Mesendoderm (in vitro differentiated cells): Measurements from ENCODE around the gene TMPRSS4. TPM values are rescaled to one million over a fixed set of nuclear protein-coding genes. Genes with fewer than 3 reads are reported as not detected.

Source experiments
- DNase-seq: peaks from one replicate; pipeline ENCODE4 v3.0.0; 2013
- H2AK5ac ChIP-seq: 2 replicates; pipeline ENCODE4 v1.6.1; 2013; ENCODE audit warnings: low read length, inconsistent platforms
- H2BK120ac ChIP-seq: 2 replicates; pipeline ENCODE4 v1.6.1; 2013; ENCODE audit warnings: low read depth, mild to moderate bottlenecking, low read length, moderate library complexity, mixed read lengths
- H2BK15ac ChIP-seq: replicated peaks from 2 replicates; pipeline ENCODE4 v1.6.1; 2013; ENCODE audit warnings: low read depth, mild to moderate bottlenecking, moderate library complexity
- H2BK5ac ChIP-seq: 2 replicates; pipeline ENCODE4 v1.6.1; 2013; ENCODE audit warnings: low read length, inconsistent platforms
- H3K18ac ChIP-seq: 2 replicates; pipeline ENCODE4 v1.6.1; 2013; ENCODE audit warnings: mild to moderate bottlenecking, low read length, mixed read lengths
- H3K23ac ChIP-seq: one replicate; pipeline ENCODE4 v1.6.1; 2013; ENCODE audit warnings: low read length
- H3K27ac ChIP-seq: 2 replicates; pipeline ENCODE4 v1.5.1; 2013; ENCODE audit warnings: low read depth, mild to moderate bottlenecking, inconsistent platforms, low read length, moderate library complexity
- H3K27me3 ChIP-seq: 2 replicates; pipeline ENCODE4 v1.6.1; 2013; ENCODE audit warnings: low read length, control low read depth, mild to moderate bottlenecking, inconsistent platforms; ENCODE audit not compliant: insufficient read depth, poor library complexity
- H3K36me3 ChIP-seq: 2 replicates; pipeline ENCODE4 v1.6.1; 2013; ENCODE audit warnings: low read length, inconsistent platforms; ENCODE audit not compliant: control insufficient read depth, insufficient read depth
- H3K4ac ChIP-seq: one replicate; pipeline ENCODE4 v1.6.1; 2013; ENCODE audit warnings: low read depth, mild to moderate bottlenecking, low read length, moderate library complexity
- H3K4me1 ChIP-seq: 2 replicates; pipeline ENCODE4 v1.6.1; 2013; ENCODE audit warnings: low read depth, low read length, inconsistent platforms; ENCODE audit not compliant: control insufficient read depth
- H3K4me2 ChIP-seq: 2 replicates; pipeline ENCODE4 v1.6.1; 2013; ENCODE audit warnings: low read length
- H3K4me3 ChIP-seq: 2 replicates; pipeline ENCODE4 v1.5.1; 2013; ENCODE audit warnings: mild to moderate bottlenecking, low read length
- H3K56ac ChIP-seq: one replicate; pipeline ENCODE4 v1.6.1; 2013; ENCODE audit warnings: low read length
- H3K79me1 ChIP-seq: 2 replicates; pipeline ENCODE4 v1.6.1; 2013; ENCODE audit warnings: low read length, inconsistent platforms
- H3K79me2 ChIP-seq: 2 replicates; pipeline ENCODE4 v1.6.1; 2013; ENCODE audit warnings: mild to moderate bottlenecking, low read length; ENCODE audit not compliant: control insufficient read depth, insufficient read depth
- H3K9ac ChIP-seq: 2 replicates; pipeline ENCODE4 v1.6.1; 2013; ENCODE audit warnings: low read length, inconsistent platforms
- H4K5ac ChIP-seq: one replicate; pipeline ENCODE4 v1.6.1; 2013; ENCODE audit warnings: low read length
- H4K8ac ChIP-seq: one replicate; pipeline ENCODE4 v1.6.1; 2013; ENCODE audit warnings: low read depth, mild to moderate bottlenecking, control low read depth, low read length, moderate library complexity
- WGBS: extraction: QIAGEN DNeasy Blood & Tissue Kit; methylation state at CpG from one replicate; pipeline ENCODE4 v1.1.7; 2013; ENCODE audit warnings: low lambda C conversion rate, missing lambda C conversion rate; ENCODE audit not compliant: insufficient coverage; ENCODE audit errors: extremely low coverage; 5-methylcytosine and 5-hydroxymethylcytosine counted together
- polyA plus RNA-seq, 2 experiments: library from polyadenylated mRNA; stranded (reverse); fragments of 200-250 nt; gene quantifications; one replicate each; pipeline ENCODE4 v1.2.3, GENCODE V29; 2013

Gene TMPRSS4, protein sequence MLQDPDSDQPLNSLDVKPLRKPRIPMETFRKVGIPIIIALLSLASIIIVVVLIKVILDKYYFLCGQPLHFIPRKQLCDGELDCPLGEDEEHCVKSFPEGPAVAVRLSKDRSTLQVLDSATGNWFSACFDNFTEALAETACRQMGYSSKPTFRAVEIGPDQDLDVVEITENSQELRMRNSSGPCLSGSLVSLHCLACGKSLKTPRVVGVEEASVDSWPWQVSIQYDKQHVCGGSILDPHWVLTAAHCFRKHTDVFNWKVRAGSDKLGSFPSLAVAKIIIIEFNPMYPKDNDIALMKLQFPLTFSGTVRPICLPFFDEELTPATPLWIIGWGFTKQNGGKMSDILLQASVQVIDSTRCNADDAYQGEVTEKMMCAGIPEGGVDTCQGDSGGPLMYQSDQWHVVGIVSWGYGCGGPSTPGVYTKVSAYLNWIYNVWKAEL
- polyA plus RNA-seq (2013, experiment 1 of 2) = 0.21 TPM
- 0.52 TPM for polyA plus RNA-seq (2013, experiment 2 of 2)

DNA sequence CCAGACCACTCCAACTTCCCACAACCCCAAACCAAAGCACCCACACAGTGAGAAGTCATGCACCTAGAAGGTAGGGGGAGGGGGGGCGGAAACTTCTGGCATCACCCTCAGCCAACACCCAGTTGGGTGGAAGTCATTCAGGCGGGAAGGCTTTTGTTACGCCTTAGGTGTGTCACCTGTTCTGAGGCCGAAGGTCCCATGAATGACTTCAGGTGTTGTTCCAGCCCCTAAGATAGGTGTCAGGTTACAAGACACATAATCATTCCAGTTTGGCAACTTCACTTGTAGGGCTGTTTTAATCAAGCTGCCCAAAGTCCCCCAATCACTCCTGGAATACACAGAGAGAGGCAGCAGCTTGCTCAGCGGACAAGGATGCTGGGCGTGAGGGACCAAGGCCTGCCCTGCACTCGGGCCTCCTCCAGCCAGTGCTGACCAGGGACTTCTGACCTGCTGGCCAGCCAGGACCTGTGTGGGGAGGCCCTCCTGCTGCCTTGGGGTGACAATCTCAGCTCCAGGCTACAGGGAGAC is at the start of gene TMPRSS4:
TSS of gene TMPRSS4 (plus strand) at position 325 of the 528 bp plus-strand sequence. CDS start 225 bp downstream, outside the sequence.
- Histone ChIP-seq H3K27me3 (no peaks in the 10 kb centered on the region), H3K4me1 (peaks cover 3% of the 10 kb centered on the region)
- DNase-seq = peak; percentile 51

DNA sequence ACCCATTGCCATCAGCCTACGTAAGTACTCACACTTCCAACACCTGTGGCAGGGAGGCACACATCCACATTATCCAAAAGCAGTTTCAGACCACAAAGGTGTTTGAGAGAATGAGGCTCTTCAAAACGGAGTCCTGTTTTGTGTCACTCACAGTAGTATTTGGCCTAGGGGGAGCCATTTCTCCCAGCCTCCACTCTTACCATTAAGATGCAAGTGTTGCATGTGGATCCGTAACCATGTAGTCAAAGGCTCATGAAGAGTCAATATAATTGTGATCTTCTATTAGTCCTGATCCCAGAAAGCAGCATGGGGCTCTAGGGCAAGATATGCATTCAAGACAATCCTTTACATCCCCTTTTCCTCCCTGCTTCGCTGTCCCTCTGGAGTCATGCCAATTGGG is 49.2 kb upstream of the TMPRSS4 start:
- no peak overlapping the region for H4K5ac ChIP-seq
- no peak overlapping the region for H3K23ac ChIP-seq
- H3K18ac ChIP-seq = no peak overlapping the region
- H3K27me3 ChIP-seq = no peaks in the 10 kb centered on the region
- no peak overlapping the region for H3K9ac ChIP-seq
- H3K4me3 ChIP-seq = no peak overlapping the region
- no peak for DNase-seq
- H3K4me1 ChIP-seq = no peaks in the 10 kb centered on the region
- H2BK120ac ChIP-seq = no peak overlapping the region
- no peak overlapping the region for H2BK15ac ChIP-seq
- no peaks in the 10 kb centered on the region for H3K79me1 ChIP-seq
- H2AK5ac ChIP-seq = no peak overlapping the region
- no CpG with 5 or more reads among the region's 4 CpGs for WGBS
- no peak overlapping the region for H4K8ac ChIP-seq
- H3K27ac ChIP-seq = no peak overlapping the region
- no peak overlapping the region for H2BK5ac ChIP-seq
- H3K36me3 ChIP-seq = no peaks in the 10 kb centered on the region
- H3K4ac ChIP-seq = no peak overlapping the region
- H3K4me2 ChIP-seq = no peak overlapping the region
- H3K56ac ChIP-seq = no peak overlapping the region
- no peaks in the 10 kb centered on the region for H3K79me2 ChIP-seq

More for the DNA sequence above, at the start of gene TMPRSS4:
- H3K4ac ChIP-seq = no peak within 1 kb of the TSS
- no peak within 1 kb of the TSS for H3K23ac ChIP-seq
- no peaks in the 10 kb centered on the region for H3K36me3 ChIP-seq
- H3K4me3 ChIP-seq = no peak within 1 kb of the TSS
- no peak within 1 kb of the TSS for H4K5ac ChIP-seq
- no peak within 1 kb of the TSS for H2AK5ac ChIP-seq
- no peak within 1 kb of the TSS for H2BK120ac ChIP-seq
- no peak within 1 kb of the TSS for H3K9ac ChIP-seq
- no CpG with 5 or more reads among the region's 7 CpGs for WGBS
- no peak within 1 kb of the TSS for H3K27ac ChIP-seq
- H3K79me2 ChIP-seq = no peaks in the 10 kb centered on the region
- no peak within 1 kb of the TSS for H3K4me2 ChIP-seq
- H2BK5ac ChIP-seq = no peak within 1 kb of the TSS
- no peak within 1 kb of the TSS for H3K18ac ChIP-seq
- H3K79me1 ChIP-seq = no peaks in the 10 kb centered on the region
- H2BK15ac ChIP-seq = no peak within 1 kb of the TSS
- no peak within 1 kb of the TSS for H3K56ac ChIP-seq
- H4K8ac ChIP-seq = no peak within 1 kb of the TSS

DNA sequence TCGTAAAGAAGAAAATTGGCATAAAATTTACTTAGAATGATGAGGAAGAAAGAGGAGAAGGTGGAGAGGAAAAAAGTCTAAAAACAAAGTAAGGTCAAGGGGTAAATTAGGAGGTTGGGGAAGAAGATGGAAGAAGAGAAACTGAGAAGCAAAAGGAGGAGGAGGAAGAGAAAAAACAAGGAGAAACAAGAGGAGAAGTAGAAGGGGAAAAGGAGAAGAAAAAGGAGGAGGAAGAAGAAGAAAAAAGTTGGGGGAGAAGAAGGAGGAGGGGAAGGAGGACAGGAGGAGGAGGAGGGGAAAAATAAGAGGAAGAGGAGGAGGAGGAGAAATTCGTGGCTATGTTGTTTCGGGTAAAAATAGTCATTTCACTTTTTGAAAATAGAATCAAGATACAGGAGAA is 48.3 kb upstream of the TMPRSS4 start:
- Histone ChIP-seq H3K4me1 (no peaks in the 10 kb centered on the region), H3K23ac (no peak overlapping the region), H3K9ac (no peak overlapping the region), H4K8ac (no peak overlapping the region), H3K56ac (no peak overlapping the region), H3K4ac (no peak overlapping the region), H3K79me1 (no peaks in the 10 kb centered on the region), H2BK120ac (no peak overlapping the region), H3K36me3 (no peaks in the 10 kb centered on the region), H2BK5ac (no peak overlapping the region), H2AK5ac (no peak overlapping the region), H3K18ac (no peak overlapping the region), H3K4me3 (no peak overlapping the region), H3K27ac (no peak overlapping the region), H2BK15ac (no peak overlapping the region), H3K79me2 (no peaks in the 10 kb centered on the region), H3K27me3 (no peaks in the 10 kb centered on the region), H4K5ac (no peak overlapping the region), H3K4me2 (no peak overlapping the region)
- DNase-seq = no peak
- WGBS = 100% methylated on average over 1 of the region's 3 CpGs

DNA sequence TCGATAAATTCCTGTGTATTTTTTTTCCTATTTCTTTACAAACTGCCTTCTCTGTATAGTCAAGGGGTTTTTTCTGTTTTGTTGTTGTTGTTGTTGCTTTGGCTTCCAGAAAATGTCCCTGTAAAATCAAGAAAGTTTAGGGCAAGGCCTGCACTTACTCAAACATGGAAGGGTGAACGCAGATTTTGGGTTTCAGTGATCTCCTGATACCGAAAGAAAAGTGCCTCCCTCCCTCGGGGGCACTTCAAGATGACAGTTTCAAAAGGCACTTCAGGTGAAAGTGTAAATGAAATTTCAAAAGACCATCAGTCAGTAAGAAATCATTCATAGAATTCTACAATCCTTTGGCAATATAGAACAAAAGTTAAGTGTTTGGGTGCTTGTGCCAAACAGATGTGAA is 43.4 kb upstream of the TMPRSS4 start:
- DNase-seq = no peak
- H3K27me3 ChIP-seq = no peaks in the 10 kb centered on the region
- H3K4me3 ChIP-seq = no peak overlapping the region
- H3K23ac ChIP-seq = no peak overlapping the region
- no CpG with 5 or more reads among the region's 4 CpGs for WGBS
- H2BK120ac ChIP-seq = no peak overlapping the region
- no peak overlapping the region for H3K56ac ChIP-seq
- no peaks in the 10 kb centered on the region for H3K4me1 ChIP-seq
- no peak overlapping the region for H4K5ac ChIP-seq
- no peak overlapping the region for H3K18ac ChIP-seq
- H3K4me2 ChIP-seq = no peak overlapping the region
- no peak overlapping the region for H2AK5ac ChIP-seq
- no peak overlapping the region for H3K27ac ChIP-seq
- no peak overlapping the region for H2BK15ac ChIP-seq
- H3K79me2 ChIP-seq = no peaks in the 10 kb centered on the region
- no peaks in the 10 kb centered on the region for H3K36me3 ChIP-seq
- H4K8ac ChIP-seq = no peak overlapping the region
- no peaks in the 10 kb centered on the region for H3K79me1 ChIP-seq
- no peak overlapping the region for H2BK5ac ChIP-seq
- H3K9ac ChIP-seq = no peak overlapping the region
- no peak overlapping the region for H3K4ac ChIP-seq

DNA sequence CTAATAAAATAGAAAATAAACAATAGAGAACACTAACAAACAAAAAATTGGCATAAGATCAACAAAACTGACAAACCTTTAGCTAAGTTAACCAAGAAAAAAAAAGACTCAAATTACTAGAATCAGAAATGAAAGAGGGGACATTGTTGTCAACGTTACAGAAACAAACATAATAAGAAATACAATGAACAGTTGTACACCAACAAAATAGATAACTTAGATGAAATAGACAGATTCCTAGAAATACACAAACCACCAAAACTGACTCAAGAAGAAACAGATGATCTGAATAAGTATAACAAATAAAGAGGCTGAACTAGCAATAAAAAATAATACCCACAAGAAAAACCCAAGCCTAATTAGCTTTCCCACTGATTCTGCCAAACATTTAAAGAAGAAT is 34.7 kb upstream of the TMPRSS4 start:
- WGBS = no CpG with 5 or more reads among the region's 1 CpG
- Histone ChIP-seq H3K79me2 (no peaks in the 10 kb centered on the region), H3K4me1 (no peaks in the 10 kb centered on the region), H2AK5ac (no peak overlapping the region), H3K56ac (no peak overlapping the region), H3K27ac (no peak overlapping the region), H4K5ac (no peak overlapping the region), H3K18ac (no peak overlapping the region), H3K79me1 (no peaks in the 10 kb centered on the region), H3K9ac (no peak overlapping the region), H3K4me3 (no peak overlapping the region), H3K4ac (no peak overlapping the region), H3K27me3 (no peaks in the 10 kb centered on the region), H3K23ac (no peak overlapping the region), H2BK15ac (no peak overlapping the region), H2BK5ac (no peak overlapping the region), H3K4me2 (no peak overlapping the region), H2BK120ac (no peak overlapping the region), H3K36me3 (no peaks in the 10 kb centered on the region), H4K8ac (no peak overlapping the region)
- DNase-seq = no peak
